GM19043 (cell line): ENCODE data around the gene UBE2H.
"Not testable (repeated sequence)": the region's sequence is repeated elsewhere in the genome, so short reads cannot be mapped to it uniquely, and the experiment has no call there.

ENCODE experiments used
- ATAC-seq: cut with Tn5 transposase; IDR thresholded peaks from one replicate; pipeline ENCODE4 v1.9.1; 2021; ENCODE audit warnings: low read depth; ENCODE audit not compliant: unreplicated experiment

The UBE2H gene

DNA sequence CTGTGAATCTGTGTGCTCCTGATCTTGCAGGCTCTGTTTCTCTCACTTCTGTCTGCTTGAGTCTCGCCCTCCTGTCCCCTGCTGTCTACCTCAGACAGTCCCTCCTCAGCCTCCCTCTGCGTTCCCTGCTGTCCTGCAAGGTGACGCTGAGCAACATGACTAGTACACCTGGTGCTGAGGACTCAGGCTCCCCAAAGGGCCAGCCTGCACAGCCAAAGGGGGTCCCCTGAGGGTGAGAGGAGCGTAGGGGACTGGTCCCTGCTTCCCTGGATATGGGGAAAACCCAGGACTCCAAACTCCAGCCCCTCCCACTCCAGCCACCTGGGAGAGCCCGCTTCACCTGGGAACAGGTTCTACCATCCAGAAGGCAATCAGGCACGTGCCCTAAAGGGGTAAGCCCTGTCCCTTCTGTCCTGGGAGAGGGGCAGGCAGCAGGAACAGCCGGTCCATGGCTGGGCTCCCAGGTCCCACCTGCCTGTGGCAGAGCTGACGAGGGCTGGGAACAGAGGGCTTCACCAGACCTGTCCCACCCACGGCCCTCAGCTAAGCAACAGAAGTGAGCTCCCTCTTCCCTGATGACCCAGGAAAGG, 156.5 kb downstream of the UBE2H start:
- ATAC-seq, result no peak

DNA sequence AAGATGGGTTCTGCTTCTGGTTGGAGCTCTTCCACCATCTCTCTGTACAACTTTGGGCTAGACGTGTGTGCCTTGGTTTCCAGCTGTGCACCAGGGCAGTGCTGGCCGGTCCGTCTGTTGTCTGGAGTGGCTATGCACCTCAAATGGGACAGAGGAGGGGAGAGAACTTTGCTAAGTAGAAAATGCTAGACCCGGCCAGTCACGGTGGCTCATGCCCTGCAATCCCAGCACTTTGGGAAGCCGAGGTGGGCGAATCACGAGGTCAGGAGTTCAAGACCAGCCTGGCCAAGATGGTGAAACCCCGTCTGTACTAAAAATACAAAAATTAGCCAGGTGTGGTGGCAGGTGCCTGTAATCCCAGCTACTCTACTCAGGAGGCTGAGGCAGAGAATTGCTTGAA, 158.3 kb downstream of the UBE2H start:
- ATAC-seq, result not testable (repeated sequence)

DNA sequence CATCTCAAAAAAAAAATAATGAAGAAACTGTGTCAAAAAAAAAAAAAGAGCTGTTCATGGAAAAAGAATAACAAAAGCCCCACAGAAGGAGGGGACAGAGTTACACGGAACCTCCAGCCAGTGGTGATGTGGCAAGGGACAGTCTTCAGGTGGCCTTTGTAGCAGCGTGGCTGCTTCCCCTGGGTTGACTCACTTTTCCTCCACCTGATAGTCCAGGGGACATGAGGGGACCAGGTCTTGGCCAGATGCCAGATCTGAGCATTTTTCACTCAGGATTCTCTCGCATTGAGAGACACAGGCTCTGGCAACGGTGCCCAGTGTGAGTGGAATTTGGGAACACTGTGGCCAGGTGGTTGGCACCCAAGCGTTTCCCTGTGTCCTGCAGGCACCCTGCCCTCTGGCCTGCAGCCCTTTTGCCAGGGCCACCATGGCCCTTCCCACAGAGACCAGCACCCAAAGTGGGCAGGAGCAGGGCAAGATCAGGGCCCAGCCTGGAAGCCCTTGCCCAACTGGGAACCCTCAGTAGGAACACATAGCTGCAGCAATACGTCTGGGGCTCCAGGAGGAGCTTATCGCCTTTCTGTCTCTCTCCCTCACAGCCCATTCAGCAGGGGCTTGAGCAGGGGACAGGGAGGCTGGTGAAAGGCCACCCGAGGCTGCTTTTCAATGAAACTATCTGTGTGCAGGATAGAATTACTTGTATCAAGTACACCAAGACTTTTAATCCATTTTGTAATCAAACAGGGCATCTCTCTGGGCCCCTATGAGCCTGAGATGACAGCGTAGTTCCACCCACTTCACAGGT, 159.1 kb downstream of the UBE2H start:
- no peak for ATAC-seq

DNA sequence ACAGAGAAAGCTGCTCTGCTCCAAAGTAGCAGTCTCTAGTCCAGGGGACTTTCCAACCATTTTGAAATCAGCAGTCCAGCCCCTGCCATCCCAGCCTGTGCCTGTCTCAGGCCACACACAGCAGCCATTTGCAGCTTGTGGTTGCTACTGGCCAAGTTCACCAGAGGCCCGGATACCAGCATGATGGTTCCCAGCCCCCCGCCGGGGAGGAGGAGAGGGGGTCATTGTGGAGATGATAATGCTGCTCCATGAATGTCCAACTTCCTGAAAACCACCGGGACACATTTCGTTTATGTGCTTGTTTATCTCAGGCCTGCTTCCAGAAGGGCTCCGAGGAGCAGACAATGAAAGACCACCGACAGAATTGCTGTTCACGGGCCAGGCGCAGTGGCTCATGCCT, 160.0 kb downstream of the UBE2H start:
- no peak for ATAC-seq

DNA sequence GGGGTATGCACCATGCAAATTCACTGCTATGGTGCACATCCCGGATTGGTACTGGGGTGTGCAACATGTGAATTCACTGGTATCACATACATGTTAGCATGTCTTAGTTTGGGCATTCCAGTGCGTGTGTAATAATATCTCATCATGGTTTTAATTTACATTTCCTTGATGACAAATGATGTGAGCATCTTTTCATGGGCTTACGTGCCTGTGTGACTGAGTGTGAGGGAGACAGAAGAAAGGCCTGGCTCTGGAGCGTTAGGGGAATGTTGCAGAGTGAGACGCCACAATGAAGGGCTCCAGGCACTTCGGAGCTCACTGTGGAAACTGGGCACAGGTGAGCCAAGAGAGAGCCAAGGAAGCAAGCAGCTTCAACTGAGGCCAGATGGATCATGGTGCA, 162.6 kb downstream of the UBE2H start:
- no peak for ATAC-seq

DNA sequence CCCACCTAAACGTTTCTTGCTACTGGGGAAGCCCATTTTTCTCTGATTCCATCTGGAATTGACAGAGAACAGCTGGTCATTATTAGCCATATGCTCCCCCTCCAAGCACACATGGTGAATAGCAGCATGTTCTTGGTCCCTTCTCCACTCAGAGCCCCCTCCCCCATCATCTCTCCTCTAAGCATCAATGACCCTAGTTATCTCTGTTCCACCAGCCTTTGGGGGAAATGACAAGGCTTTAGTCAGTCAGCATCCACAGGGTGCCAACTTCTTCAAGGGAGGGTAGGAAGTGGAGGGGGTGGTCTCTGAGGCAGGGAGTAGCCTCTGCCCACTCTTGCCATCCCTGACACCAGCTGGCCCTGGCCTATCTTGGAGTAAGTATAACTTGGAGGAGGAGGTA, 163.1 kb downstream of the UBE2H start:
- no peak for ATAC-seq

DNA sequence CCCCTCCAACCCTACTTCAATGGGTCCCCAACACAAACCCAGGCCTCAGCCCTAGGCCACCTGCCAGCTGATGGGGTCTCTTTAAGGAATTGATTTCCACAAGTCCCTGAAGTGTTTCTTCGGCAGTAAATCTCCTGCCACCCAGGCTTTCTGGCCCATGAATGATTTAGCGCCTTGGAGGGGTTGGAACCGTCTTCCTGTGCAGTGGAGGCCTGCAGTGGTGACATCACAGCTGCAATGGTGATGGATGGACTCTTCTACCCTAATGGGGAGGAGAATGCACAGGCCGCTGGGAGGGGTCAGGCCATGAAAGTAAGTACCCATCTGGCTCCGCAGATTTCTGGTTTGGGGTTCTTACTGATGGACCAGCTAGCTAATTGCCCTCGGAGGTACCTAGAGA, 163.8 kb downstream of the UBE2H start:
- no peak for ATAC-seq

DNA sequence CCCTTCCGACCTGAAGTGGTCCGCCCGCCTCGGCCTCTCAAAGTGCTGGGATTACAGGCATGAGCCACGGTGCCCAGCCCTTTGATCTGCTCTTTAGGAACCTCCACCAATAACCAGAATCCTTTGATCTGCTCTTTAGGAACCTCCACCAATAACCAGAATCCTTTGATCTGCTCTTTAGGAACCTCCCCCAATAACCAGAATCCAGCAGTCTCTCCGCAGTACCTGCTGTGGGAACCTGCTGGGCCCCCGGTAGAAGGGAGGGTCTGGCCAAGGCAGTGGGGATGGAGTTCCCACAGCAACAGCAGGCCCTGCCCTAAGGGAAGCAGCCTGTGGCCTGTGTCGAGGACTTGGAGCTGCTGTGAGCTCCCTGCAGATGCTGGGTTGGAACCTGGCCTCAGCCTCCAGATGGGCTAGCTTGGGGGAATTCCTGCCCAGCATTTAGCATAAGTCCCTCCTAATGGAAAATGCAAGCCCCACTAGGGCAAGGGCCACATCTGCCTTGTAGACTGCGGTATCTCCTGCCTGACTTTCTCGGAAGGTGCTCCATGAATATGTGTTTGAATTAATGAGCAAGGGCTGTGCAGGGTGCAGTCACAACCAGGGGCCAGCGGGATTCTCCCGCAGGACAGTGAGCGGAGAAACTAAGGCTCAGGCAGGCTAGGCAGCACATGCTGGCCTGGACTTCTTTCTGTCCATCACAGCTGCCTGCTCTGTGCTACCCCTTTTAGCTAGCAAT, 165.8 kb downstream of the UBE2H start:
- ATAC-seq, result no peak

DNA sequence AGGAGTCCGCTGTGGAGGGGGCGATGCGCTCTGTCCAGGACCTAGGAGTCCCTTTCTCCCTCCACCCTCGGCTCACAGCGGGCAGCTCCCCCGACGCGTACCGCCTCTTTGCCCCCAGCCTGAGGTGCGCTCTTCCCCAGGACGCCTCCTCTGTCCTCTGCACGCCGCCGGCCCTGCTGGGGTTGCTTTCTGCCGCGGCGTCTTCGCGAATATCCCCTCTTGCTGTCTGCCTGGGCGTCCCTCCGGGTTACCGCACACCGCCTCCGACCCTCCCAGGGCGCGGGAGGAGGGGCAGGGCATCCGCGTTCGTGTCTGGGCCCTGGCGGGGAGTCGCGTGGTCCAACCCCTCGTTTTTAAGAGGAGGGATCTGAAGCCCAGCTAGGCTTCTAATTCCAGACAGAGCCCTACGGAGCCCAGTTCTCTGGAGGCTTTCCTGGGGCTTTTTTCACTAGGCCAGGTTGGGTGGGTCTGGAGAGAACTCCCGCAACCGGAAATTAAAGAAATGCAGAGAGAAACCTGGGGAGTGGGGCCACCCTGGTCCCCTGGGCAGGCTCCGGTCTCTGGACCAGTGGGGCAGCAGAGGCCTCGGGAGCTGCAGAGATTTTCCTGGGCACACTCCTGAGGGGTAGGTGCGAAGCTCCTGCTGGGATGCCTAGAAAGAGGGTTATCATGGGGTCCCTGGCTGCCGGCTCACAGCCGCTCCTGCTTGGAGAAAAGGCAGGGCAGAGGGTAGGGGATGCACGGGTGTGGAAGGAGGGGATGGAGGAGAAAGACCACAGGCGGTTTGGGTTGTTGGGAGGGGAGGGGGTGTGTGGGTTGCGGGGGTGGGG, 166.9 kb downstream of the UBE2H start:
- ATAC-seq, result no peak

DNA sequence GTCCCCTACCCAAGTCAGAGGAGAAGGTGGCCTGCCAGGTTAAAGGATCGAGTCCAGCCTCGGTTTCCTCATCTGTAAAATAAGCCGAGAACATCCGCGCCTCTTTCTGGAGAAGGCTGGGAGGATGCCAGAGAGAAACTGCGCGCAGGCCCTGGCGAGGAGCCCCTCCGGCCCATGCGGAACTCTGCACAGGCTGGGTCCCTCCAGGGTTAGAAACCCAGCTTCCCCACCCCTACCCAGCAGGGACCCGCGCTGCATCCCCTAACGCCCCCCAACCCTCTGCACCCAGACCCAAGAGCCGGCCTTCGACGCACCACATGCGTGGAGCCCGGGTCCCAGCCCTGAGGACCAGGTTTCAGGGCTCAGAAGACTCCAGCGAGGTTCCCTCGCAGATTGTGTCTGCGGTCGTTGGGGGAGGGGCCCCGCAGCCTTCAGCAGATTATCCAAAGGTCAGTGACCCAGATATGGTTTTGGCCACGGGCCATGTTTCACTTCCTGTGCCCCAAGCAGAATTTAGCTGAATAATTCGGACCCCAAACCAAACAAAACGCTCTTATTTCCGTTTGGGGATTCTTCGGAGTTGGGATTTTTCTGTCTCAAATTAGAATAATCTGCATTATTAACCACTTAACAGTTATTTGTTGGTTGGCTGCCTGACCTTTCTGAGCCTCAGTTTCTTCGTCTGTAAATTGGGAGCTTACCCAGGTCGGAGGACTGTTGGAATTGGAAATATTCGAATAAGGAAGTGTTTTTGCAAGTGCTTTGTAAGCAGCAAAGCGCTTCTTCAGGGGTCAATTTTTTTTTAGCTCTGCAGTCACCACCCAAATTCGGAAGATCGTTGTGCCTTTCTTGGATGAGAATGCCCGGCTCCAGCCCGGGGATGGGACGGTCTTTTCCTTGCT, 167.7 kb downstream of the UBE2H start:
- ATAC-seq, result no peak

DNA sequence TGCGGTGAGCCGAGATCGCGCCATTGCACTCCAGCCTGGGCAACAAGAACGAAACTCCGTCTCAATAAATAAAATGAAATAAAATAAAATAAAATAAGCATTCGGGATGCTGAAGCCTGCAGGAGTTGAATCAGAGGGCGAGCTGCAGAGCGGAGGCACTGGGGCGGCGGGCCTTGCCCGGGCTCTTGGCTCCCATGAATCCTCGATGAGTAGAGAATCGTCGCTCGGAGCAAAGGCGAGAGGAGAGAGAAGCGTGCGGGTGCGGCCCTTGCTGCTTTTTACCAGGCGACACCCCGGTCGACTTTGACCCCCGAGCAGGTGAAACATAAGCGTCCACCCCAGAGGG, 168.3 kb downstream of the UBE2H start:
- ATAC-seq, result no peak

DNA sequence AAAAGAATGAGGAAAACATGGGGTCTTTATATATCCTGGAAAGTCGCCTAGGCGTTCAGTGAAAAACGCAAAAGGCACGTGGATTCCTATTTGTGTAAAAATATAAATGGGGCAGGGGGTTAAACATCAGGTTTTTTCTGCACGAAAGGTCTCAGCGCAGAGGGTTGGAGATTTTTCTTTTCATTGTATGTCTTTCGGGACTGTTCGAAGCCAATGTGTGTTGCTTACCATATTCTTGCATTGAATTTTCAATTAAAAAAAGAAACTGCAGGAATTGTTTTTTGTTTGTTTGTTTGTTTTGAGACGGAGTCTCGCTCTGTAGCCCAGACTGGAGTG, 169.2 kb downstream of the UBE2H start:
- ATAC-seq, result no peak

DNA sequence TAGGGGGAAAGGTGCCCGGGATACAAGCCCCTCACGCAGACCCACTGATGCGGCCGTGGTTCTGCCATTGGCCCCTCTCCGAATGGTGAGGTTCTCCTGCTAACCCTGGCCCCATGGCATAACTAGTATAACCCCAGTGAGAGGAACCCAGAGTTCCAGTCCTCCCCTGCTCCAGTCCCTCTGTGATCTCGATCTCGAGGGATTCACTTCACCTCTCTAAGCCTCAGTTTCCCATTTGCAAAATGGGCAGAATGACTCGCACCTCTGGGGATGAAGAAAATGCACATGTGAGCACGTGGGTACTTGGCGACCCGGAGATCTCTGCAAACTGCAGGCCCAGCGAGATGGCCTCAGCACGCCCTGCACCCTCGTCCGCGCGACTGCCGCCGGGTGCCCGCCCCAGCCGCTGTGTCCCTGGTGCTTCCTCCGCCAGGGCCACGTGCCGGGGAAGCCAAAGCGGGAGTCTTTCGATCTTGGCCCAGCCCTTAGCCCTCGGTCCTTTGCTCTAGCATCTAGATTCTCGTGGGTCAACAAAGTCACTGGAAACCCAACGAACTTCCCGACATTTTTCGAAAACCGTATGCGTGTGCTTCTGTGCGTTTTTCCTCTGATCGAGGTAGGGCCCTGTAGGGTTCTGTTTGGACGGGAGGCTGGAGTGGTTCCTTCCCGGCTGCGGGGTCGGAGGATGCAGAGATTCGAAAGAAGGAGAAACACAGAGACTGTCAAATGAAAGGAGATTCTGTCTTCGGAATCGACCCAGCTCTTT, 169.8 kb downstream of the UBE2H start:
- ATAC-seq, result no peak

DNA sequence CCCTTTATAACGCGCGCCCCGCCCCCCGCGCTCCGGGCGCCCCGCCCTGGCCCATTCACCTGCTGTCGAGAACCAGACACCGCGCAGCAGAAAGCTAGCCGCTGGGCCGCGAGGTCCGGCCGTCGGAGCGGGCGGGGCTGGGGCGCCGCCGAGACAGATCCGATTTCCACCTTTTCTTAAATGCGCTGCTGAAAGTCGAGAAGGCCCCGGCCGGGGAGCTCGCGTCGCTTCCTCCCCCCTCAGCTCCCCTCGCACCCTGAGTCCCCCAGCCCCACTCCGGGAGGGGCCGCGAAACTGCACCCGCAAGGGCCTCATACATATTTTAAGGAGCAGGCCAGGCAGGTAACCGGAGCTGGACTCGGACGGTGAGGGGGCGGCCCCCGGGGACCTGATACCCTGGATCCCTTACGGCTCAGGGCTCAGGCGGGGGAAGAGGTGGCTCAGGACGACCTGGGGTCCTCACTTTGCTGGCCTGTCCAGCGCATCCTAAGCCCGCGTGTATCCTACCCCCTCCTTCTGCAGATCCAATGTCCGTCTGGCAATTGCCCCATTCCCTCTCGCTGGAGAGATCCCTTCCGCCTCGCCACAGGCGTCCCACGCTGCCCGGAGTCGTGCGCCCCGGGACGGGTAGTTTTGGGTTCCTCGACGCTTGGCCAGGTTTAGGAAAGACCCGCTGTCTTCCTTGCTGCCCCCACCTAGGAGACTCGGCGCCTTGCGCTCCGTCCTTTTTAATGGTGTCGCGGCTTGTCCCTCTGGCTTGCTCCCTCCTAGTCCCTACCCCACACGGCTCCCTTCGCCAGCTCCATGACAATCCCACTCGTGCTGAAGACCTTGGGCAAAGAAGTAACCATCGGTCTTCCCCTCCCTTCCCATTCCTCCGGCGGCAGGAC, 170.6 kb downstream of the UBE2H start:
- no peak for ATAC-seq

DNA sequence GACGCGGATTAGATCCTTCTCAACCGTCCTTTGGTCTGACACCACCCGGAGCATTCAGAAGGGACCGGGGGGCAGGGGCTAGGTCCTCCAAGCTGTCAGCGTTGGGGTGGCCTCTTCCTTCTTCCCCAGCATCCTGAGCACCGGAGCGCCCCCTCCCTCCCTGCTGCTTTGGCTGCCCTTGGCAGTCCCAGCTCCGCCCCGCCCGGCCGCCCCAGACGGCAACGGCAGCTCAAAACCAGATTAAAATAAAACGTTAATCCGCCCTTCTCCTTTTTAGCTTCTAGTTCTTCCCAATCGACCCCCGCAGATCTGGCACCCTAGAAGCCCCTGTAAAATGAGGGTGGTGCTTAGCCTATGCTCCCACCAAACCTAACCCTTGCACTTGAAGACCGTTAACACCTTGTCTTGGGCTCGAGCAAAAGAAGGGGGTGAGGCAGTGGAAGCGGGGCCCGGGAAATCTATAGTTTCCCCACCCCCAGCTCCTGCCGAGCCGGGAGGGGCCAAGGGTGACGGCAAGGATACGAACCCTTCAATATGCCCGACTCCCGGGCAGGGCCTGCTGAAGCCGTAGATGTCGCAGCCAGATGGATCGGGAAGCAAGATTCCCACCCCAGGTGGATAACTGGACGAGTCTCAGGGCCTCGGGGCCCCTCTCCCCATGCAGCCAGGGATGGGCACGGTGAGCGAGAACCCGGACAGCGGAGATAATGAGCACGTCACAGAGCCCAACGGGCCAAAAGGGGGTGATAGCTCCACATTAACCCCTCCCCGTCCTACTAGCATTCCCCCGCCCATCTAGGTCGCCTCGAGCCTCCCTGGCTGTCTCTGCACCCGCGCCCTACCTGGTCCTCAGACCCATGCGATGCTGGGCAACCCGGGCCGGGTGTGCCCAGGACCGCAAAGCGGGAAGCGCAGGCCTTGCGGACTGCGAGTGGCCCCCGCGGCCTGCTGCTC, 171.5 kb downstream of the UBE2H start:
- no peak for ATAC-seq
